ENCODE results near the gene PBRM1. TPM values are rescaled to one million over a fixed set of nuclear protein-coding genes. Genes with fewer than 3 reads are reported as not detected.

Gene PBRM1
- total and polyA plus RNA-seq, 2 donors = 25.1 to 125 TPM

GRCh38 chr3:52615166-52615565 is 70.5 kb downstream of the PBRM1 start:
- no peak for DNase-seq (ENCODE audit: extremely low spot score)
- Histone ChIP-seq H3K36me3 (ENCODE audit: insufficient read depth) (peaks cover 12% of the 10 kb centered on the region), H3K4me1 (ENCODE audit: insufficient read depth) (no peaks in the 10 kb centered on the region), H3K4me3 (ENCODE audit: low read depth, low read length) (no peak overlapping the region), H3K27ac (ENCODE audit: low read depth) (no peak overlapping the region)

- Histone ChIP-seq H3K27ac (ENCODE audit: low read depth) (no peak overlapping the region), H3K4me3 (ENCODE audit: low read depth, low read length) (no peak overlapping the region), H3K36me3 (ENCODE audit: insufficient read depth) (peaks cover 12% of the 10 kb centered on the region), H3K4me1 (ENCODE audit: insufficient read depth) (no peaks in the 10 kb centered on the region)
- 93% methylated on average over 3 of the region's 3 CpGs for WGBS
- no peak for DNase-seq (ENCODE audit: extremely low spot score)
Measured at GRCh38 chr3:52614689-52615088, 71.0 kb downstream of the PBRM1 start.

GRCh38 chr3:52609316-52609815 is 76.3 kb downstream of the PBRM1 start:
- Histone ChIP-seq H3K4me3 (ENCODE audit: low read depth, low read length) (no peak overlapping the region), H3K27ac (ENCODE audit: low read depth) (no peak overlapping the region), H3K36me3 (ENCODE audit: insufficient read depth) (peaks cover 1% of the 10 kb centered on the region), H3K4me1 (ENCODE audit: insufficient read depth) (no peaks in the 10 kb centered on the region)
- whole genome bisulfite sequencing = 96% methylated on average over 8 of the region's 8 CpGs
- DNase-seq (ENCODE audit: extremely low spot score) = no peak

- H3K36me3 ChIP-seq (ENCODE audit: insufficient read depth) = peaks cover 1% of the 10 kb centered on the region
- H3K27ac ChIP-seq (ENCODE audit: low read depth) = no peak overlapping the region
- DNase-seq (ENCODE audit: extremely low spot score) = no peak
- H3K4me3 ChIP-seq (ENCODE audit: low read depth, low read length) = no peak overlapping the region
- no peaks in the 10 kb centered on the region for H3K4me1 ChIP-seq (ENCODE audit: insufficient read depth)
- 92% methylated on average over 2 of the region's 2 CpGs for WGBS
Measured at GRCh38 chr3:52608337-52608736, 77.4 kb downstream of the PBRM1 start.

- Histone ChIP-seq H3K4me1 (ENCODE audit: insufficient read depth) (no peaks in the 10 kb centered on the region), H3K27ac (ENCODE audit: low read depth) (no peak overlapping the region)
Measured at GRCh38 chr3:52606373-52607085, 79.2 kb downstream of the PBRM1 start.

GRCh38 chr3:52600258-52600657 is 85.5 kb downstream of the PBRM1 start:
- no peaks in the 10 kb centered on the region for H3K4me1 ChIP-seq (ENCODE audit: insufficient read depth)
- H3K36me3 ChIP-seq (ENCODE audit: insufficient read depth) = peaks cover 2% of the 10 kb centered on the region
- H3K4me3 ChIP-seq (ENCODE audit: low read depth, low read length) = no peak overlapping the region
- no peak for DNase-seq (ENCODE audit: extremely low spot score)
- H3K27ac ChIP-seq (ENCODE audit: low read depth) = no peak overlapping the region

More at GRCh38 chr3:52606373-52607085, 79.2 kb downstream of the PBRM1 start:
- 60% methylated on average over 5 of the region's 5 CpGs for WGBS
- Histone ChIP-seq H3K36me3 (ENCODE audit: insufficient read depth) (peaks cover 3% of the 10 kb centered on the region), H3K4me3 (ENCODE audit: low read depth, low read length) (no peak overlapping the region)
- DNase-seq (ENCODE audit: extremely low spot score) = no peak

- 94% methylated on average over 4 of the region's 4 CpGs for WGBS
Measured at GRCh38 chr3:52596658-52597265, 89.0 kb downstream of the PBRM1 start.

GRCh38 chr3:52593103-52593502 is 92.6 kb downstream of the PBRM1 start:
- WGBS = 73% methylated on average over 1 of the region's 1 CpG
- Histone ChIP-seq H3K27ac (ENCODE audit: low read depth) (no peak overlapping the region), H3K4me3 (ENCODE audit: low read depth, low read length) (no peak overlapping the region)

More at GRCh38 chr3:52596658-52597265, 89.0 kb downstream of the PBRM1 start:
- H3K4me1 ChIP-seq (ENCODE audit: insufficient read depth) = no peaks in the 10 kb centered on the region
- H3K27ac ChIP-seq (ENCODE audit: low read depth) = no peak overlapping the region
- no peak for DNase-seq (ENCODE audit: extremely low spot score)
- H3K4me3 ChIP-seq (ENCODE audit: low read depth, low read length) = no peak overlapping the region
- peaks cover 2% of the 10 kb centered on the region for H3K36me3 ChIP-seq (ENCODE audit: insufficient read depth)

GRCh38 chr3:52574056-52574965 is 111.4 kb downstream of the PBRM1 start:
- Histone ChIP-seq H3K4me3 (ENCODE audit: low read depth, low read length) (no peak overlapping the region), H3K36me3 (ENCODE audit: insufficient read depth) (peaks cover 2% of the 10 kb centered on the region), H3K27ac (ENCODE audit: low read depth) (no peak overlapping the region), H3K4me1 (ENCODE audit: insufficient read depth) (no peaks in the 10 kb centered on the region)
- WGBS = 84% methylated on average over 6 of the region's 6 CpGs
- no peak for DNase-seq (ENCODE audit: extremely low spot score)

More at GRCh38 chr3:52593103-52593502, 92.6 kb downstream of the PBRM1 start:
- no peak for DNase-seq (ENCODE audit: extremely low spot score)
- Histone ChIP-seq H3K4me1 (ENCODE audit: insufficient read depth) (no peaks in the 10 kb centered on the region), H3K36me3 (ENCODE audit: insufficient read depth) (no peaks in the 10 kb centered on the region)

GRCh38 chr3:52572221-52572620 is 113.5 kb downstream of the PBRM1 start:
- Histone ChIP-seq H3K27ac (ENCODE audit: low read depth) (no peak overlapping the region), H3K36me3 (ENCODE audit: insufficient read depth) (no peaks in the 10 kb centered on the region), H3K4me1 (ENCODE audit: insufficient read depth) (no peaks in the 10 kb centered on the region), H3K4me3 (ENCODE audit: low read depth, low read length) (no peak overlapping the region)
- DNase-seq (ENCODE audit: extremely low spot score) = no peak
- 82% methylated on average over 6 of the region's 6 CpGs for WGBS

- WGBS = 93% methylated on average over 4 of the region's 4 CpGs
- Histone ChIP-seq H3K4me1 (ENCODE audit: insufficient read depth) (no peaks in the 10 kb centered on the region), H3K36me3 (ENCODE audit: insufficient read depth) (no peaks in the 10 kb centered on the region), H3K27ac (ENCODE audit: low read depth) (no peak overlapping the region), H3K4me3 (ENCODE audit: low read depth, low read length) (no peak overlapping the region)
- no peak for DNase-seq (ENCODE audit: extremely low spot score)
Measured at GRCh38 chr3:52570076-52570475, 115.6 kb downstream of the PBRM1 start.

- DNase-seq (ENCODE audit: extremely low spot score) = no peak
- Histone ChIP-seq H3K4me1 (ENCODE audit: insufficient read depth) (no peaks in the 10 kb centered on the region), H3K27ac (ENCODE audit: low read depth) (no peak overlapping the region), H3K4me3 (ENCODE audit: low read depth, low read length) (no peak overlapping the region), H3K36me3 (ENCODE audit: insufficient read depth) (peaks cover 2% of the 10 kb centered on the region)
- 89% methylated on average over 2 of the region's 2 CpGs for WGBS
Measured at GRCh38 chr3:52568069-52568468, 117.6 kb downstream of the PBRM1 start.

- DNase-seq (ENCODE audit: extremely low spot score) = no peak
- H3K36me3 ChIP-seq (ENCODE audit: insufficient read depth) = peaks cover 8% of the 10 kb centered on the region
- no peaks in the 10 kb centered on the region for H3K4me1 ChIP-seq (ENCODE audit: insufficient read depth)
- no peak overlapping the region for H3K4me3 ChIP-seq (ENCODE audit: low read depth, low read length)
- H3K27ac ChIP-seq (ENCODE audit: low read depth) = no peak overlapping the region
- 98% methylated on average over 2 of the region's 2 CpGs for WGBS
Measured at GRCh38 chr3:52563984-52564383, 121.7 kb downstream of the PBRM1 start.
